ENCODE results near the gene PCNX1.

GRCh38 chr14:71121711-71122110 is 214.5 kb downstream of the PCNX1 start:
- TF ChIP-seq SIN3A (IDR thresholded peaks at IDR 0.05; ENCODE audit: borderline replicate concordance, insufficient read depth, low read length) (no peak), POLR2AphosphoS5 (IDR thresholded peaks at IDR 0.05; ENCODE audit: low read depth, low read length) (no peak), TAF1 (IDR thresholded peaks at IDR 0.05; ENCODE audit: borderline replicate concordance, insufficient read depth, low read length) (no peak)
- TF ChIP-seq, protein P1, sequence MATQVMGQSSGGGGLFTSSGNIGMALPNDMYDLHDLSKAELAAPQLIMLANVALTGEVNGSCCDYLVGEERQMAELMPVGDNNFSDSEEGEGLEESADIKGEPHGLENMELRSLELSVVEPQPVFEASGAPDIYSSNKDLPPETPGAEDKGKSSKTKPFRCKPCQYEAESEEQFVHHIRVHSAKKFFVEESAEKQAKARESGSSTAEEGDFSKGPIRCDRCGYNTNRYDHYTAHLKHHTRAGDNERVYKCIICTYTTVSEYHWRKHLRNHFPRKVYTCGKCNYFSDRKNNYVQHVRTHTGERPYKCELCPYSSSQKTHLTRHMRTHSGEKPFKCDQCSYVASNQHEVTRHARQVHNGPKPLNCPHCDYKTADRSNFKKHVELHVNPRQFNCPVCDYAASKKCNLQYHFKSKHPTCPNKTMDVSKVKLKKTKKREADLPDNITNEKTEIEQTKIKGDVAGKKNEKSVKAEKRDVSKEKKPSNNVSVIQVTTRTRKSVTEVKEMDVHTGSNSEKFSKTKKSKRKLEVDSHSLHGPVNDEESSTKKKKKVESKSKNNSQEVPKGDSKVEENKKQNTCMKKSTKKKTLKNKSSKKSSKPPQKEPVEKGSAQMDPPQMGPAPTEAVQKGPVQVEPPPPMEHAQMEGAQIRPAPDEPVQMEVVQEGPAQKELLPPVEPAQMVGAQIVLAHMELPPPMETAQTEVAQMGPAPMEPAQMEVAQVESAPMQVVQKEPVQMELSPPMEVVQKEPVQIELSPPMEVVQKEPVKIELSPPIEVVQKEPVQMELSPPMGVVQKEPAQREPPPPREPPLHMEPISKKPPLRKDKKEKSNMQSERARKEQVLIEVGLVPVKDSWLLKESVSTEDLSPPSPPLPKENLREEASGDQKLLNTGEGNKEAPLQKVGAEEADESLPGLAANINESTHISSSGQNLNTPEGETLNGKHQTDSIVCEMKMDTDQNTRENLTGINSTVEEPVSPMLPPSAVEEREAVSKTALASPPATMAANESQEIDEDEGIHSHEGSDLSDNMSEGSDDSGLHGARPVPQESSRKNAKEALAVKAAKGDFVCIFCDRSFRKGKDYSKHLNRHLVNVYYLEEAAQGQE (IDR thresholded peaks at IDR 0.05; ENCODE audit: insufficient read depth in 1 of 2, low read depth in 2 of 2, low read length in 2 of 2), result no peak

Measured in PFSK-1 (cell line).